ENCODE data around the gene SGTA.

SGTA gene

DNA sequence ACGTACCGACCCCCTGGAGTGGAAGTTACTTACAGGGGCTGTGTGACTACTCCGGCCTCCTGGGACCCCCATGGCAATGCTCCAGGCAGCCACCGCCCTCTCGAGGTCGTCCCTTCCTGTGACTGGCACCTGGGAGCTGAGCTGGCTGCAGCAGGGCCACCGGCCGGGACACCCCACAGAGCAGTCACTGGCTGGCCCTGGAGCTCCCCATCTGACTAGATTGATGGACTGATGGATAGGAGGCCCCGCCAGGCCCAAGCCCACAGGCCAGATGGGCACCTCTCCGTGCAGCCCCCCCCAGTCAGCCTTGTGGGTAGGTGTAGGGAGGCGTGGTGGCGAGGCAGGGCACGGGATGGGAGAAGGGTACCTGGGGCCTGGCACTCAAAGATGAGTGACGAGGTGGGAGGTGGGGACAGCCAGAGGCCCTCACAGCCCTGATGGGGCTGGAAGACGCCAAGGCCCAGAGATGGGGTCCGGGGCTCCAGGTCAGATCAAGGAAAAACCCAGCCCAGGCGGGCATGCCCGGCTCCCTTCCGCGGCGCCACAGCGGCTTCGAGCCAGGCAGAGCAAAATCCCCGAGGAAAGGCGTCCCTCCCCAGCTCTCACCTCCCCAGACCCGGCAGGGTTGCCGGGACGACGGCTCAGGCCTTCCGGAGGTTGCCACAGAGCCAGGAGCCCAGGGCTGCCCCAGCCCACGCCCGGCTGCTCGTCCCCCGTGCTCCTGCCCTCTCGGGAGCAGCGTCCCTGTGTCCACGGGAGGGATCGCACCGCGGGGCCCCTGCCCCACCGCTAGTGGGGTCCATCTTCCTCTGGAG, 51.7 kb downstream of the SGTA start:
- Histone ChIP-seq H3K4me3 (ENCODE audit: severe bottlenecking) (no peak overlapping the region), H3K9me3 (ENCODE audit: severe bottlenecking) (no peaks in the 10 kb centered on the region), H3K27ac (ENCODE audit: poor library complexity, severe bottlenecking) (no peak overlapping the region), H3K36me3 (ENCODE audit: low read depth) (peaks cover 8% of the 10 kb centered on the region), H3K27me3 (ENCODE audit: insufficient read depth, poor library complexity, severe bottlenecking) (no peaks in the 10 kb centered on the region), H3K4me1 (ENCODE audit: insufficient read depth, poor library complexity, severe bottlenecking) (no peaks in the 10 kb centered on the region)
- no peak for DNase-seq (ENCODE audit: low spot score)
- ATAC-seq (ENCODE audit: low read depth): no peak
- TF ChIP-seq, protein P1, sequence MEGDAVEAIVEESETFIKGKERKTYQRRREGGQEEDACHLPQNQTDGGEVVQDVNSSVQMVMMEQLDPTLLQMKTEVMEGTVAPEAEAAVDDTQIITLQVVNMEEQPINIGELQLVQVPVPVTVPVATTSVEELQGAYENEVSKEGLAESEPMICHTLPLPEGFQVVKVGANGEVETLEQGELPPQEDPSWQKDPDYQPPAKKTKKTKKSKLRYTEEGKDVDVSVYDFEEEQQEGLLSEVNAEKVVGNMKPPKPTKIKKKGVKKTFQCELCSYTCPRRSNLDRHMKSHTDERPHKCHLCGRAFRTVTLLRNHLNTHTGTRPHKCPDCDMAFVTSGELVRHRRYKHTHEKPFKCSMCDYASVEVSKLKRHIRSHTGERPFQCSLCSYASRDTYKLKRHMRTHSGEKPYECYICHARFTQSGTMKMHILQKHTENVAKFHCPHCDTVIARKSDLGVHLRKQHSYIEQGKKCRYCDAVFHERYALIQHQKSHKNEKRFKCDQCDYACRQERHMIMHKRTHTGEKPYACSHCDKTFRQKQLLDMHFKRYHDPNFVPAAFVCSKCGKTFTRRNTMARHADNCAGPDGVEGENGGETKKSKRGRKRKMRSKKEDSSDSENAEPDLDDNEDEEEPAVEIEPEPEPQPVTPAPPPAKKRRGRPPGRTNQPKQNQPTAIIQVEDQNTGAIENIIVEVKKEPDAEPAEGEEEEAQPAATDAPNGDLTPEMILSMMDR (IDR thresholded peaks at IDR 0.05; ENCODE audit: poor library complexity, severe bottlenecking): no peak

- DNase-seq (ENCODE audit: low spot score) (no peak), ATAC-seq (ENCODE audit: low read depth) (no peak)
- Histone ChIP-seq H3K36me3 (ENCODE audit: low read depth) (no peaks in the 10 kb centered on the region), H3K4me1 (ENCODE audit: insufficient read depth, poor library complexity, severe bottlenecking) (no peaks in the 10 kb centered on the region), H3K4me3 (ENCODE audit: severe bottlenecking) (no peak overlapping the region), H3K27ac (ENCODE audit: poor library complexity, severe bottlenecking) (no peak overlapping the region), H3K9me3 (ENCODE audit: severe bottlenecking) (no peaks in the 10 kb centered on the region), H3K27me3 (ENCODE audit: insufficient read depth, poor library complexity, severe bottlenecking) (no peaks in the 10 kb centered on the region)
- TF ChIP-seq, protein P1 (IDR thresholded peaks at IDR 0.05; ENCODE audit: poor library complexity, severe bottlenecking): no peak
These were observed 52.9 kb downstream of the SGTA start for GRCh38 chr19:2729943-2730818.

- H3K4me1 ChIP-seq (ENCODE audit: insufficient read depth, poor library complexity, severe bottlenecking): no peaks in the 10 kb centered on the region
- no peak for DNase-seq (ENCODE audit: low spot score)
- H3K36me3 ChIP-seq (ENCODE audit: low read depth): no peaks in the 10 kb centered on the region
- TF ChIP-seq, protein P1 (IDR thresholded peaks at IDR 0.05; ENCODE audit: poor library complexity, severe bottlenecking): no peak
- H3K27me3 ChIP-seq (ENCODE audit: insufficient read depth, poor library complexity, severe bottlenecking): no peaks in the 10 kb centered on the region
- ATAC-seq (ENCODE audit: low read depth): no peak
- H3K9me3 ChIP-seq (ENCODE audit: severe bottlenecking): no peaks in the 10 kb centered on the region
- H3K27ac ChIP-seq (ENCODE audit: poor library complexity, severe bottlenecking): no peak overlapping the region
- no peak overlapping the region for H3K4me3 ChIP-seq (ENCODE audit: severe bottlenecking)
These were observed 54.2 kb downstream of the SGTA start for GRCh38 chr19:2728783-2729387.

GRCh38 chr19:2727640-2727944, 55.5 kb downstream of the SGTA start:
- ATAC-seq (ENCODE audit: low read depth) (peak; percentile 75), DNase-seq (ENCODE audit: low spot score) (no peak)
- peaks cover under 1% of the 10 kb centered on the region for H3K27me3 ChIP-seq (ENCODE audit: insufficient read depth, poor library complexity, severe bottlenecking)
- no peaks in the 10 kb centered on the region for H3K4me1 ChIP-seq (ENCODE audit: insufficient read depth, poor library complexity, severe bottlenecking)
- H3K9me3 ChIP-seq (ENCODE audit: severe bottlenecking): no peaks in the 10 kb centered on the region
- TF ChIP-seq, protein P1 (IDR thresholded peaks at IDR 0.05; ENCODE audit: poor library complexity, severe bottlenecking): no peak
- no peak overlapping the region for H3K27ac ChIP-seq (ENCODE audit: poor library complexity, severe bottlenecking)
- no peaks in the 10 kb centered on the region for H3K36me3 ChIP-seq (ENCODE audit: low read depth)
- no peak overlapping the region for H3K4me3 ChIP-seq (ENCODE audit: severe bottlenecking)

Measured in RWPE2 (cell line).